GM18858 (cell line): ENCODE results near the gene CACNG7.
A peak's percentile ranks its signal among the peaks of the same experiment; 100 is the strongest.
"Not testable (repeated sequence)": the region's sequence is repeated elsewhere in the genome, so short reads cannot be mapped to it uniquely, and the experiment has no call there.

Experiments
- ATAC-seq: cut with Tn5 transposase; IDR thresholded peaks from one replicate; pipeline ENCODE4 v1.9.1; 2021; ENCODE audit not compliant: unreplicated experiment

Gene CACNG7, protein sequence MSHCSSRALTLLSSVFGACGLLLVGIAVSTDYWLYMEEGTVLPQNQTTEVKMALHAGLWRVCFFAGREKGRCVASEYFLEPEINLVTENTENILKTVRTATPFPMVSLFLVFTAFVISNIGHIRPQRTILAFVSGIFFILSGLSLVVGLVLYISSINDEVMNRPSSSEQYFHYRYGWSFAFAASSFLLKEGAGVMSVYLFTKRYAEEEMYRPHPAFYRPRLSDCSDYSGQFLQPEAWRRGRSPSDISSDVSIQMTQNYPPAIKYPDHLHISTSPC

DNA sequence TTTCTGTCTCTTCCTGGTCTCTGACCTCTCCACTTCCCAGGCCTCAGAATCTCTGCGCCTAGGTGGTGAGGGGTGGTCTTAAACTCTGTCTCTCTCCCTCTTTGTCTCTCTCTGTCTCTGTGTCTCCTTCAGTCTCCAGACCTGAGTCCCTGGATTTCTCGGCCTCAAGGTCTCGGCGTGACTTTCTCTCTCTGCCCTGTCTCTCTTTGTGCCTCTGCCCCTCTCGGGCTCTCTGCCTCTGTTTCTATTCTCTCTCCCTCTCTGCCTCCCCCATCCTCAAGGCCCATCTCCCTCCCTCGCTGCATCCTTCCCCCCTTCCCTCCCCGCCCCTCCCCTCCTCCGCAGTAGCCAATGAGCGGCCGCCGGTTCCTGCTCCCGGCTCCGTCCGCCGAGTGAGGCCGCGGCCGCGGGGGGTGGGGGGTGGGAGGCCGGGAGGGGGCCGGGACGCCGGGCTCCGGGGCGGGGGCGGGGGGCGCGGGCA is at the start of gene CACNG7:
TSS of gene CACNG7 (plus strand) at position 344 of the 481 bp plus-strand sequence. CDS start 3,554 bp downstream, outside the sequence.
- no peak for ATAC-seq

DNA sequence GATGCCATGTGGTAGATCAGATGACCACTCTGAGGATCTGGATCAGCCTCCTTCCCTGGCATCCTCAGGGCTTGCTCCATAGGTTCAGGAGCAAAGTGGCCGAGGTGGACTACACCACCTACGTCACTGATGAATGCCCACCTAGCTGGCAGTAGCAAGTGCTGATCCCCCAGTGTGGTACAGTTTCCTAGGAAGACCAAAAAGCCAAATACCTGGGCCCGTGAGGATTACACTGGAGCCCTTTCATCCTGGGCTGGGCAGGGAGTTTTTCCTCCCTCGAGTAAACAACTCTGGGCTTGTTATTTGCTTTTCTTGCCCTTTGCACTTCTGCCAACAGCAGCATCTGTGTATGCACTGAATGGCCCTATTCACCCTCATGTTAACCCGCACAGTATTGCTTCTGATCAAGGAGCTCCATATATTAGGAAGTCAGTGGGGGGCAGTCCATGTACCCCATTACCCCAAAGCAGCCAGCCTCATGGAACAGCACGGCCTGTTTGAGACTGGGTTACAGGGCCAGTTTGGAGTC is 44.7 kb upstream of the CACNG7 start:
- ATAC-seq, result no peak

DNA sequence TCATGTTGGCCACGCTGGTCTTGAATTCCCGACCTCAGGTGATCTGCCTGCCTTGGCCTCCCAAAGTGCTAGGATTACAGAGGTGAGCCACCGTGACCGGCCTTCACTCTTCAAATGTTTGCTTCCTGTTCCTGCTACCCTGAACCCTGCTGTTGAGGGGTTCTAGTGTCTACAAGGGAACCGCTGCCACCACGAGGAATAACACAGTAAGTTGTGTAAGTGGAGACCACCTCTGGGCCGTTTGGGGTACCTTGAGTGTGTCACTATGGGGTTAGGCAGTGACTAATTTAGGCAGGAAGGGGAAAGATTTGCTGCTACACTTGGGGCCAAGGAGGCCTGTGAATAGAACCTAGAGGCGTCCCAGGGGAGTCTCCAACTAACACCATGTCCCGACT is 43.6 kb upstream of the CACNG7 start:
- ATAC-seq, result no peak

DNA sequence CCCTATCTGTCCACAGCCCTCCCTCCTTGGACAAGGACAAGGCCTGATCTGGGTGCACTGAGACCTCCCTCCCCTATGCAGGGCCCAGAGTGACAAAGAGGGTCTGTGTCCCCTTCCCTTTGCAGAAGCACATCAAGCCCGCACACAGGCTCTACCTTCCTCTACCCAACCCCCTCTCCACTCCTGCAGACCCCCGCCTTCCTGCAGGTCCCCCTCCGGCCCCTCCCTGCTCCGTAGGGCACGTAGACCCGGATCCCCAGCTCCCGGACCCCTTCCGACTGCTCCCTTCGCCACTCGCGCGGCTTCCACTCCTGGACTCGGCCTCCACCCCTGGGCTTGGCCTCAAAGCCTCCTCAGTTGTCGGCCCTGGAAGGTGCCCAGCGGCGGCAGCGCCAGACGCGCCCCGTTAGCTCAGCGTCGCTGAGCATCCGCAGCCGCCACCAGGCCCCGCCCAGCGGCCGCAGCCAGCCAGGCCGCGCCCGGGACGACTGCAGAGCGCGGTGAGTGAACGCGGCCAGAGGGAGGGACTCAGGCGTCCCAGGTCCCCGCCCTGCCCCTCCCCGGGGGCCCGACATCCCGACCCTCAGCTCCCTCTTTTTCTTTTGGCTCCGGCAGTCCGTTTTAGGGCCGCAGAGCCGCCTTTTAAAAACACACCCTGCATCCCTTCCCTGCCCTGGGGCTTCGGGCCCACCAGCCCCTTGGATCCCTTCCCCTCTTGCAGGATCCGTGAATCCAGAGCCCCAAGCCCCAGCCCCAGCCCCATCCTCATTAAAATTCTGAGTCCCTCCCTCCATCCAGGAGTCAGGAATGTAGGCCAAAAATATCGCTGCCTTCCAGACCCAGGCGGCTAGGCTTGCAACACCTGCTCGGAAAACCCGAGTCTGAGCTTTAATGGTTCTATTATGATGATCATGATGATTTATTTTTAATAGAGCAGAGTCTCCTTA is 42.9 kb upstream of the CACNG7 start:
- ATAC-seq, result no peak

DNA sequence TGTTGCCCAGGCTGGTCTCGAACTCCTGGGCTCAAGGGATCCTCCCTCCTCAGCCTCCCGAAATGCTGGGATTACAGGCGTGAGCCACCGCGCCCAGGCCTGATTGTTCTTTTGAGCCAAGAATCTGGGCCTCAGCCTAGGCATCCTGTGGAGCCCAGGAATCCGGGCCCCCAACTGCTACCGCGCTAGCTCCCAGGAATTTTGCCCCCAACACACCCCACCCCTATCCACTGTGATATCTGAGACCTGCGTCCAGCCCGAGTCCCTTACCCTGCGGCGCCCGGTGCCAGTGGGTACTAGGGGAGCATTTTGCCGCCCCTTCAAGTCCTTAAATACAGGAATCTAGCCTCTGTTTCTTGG is 42.2 kb upstream of the CACNG7 start:
- ATAC-seq, result no peak

DNA sequence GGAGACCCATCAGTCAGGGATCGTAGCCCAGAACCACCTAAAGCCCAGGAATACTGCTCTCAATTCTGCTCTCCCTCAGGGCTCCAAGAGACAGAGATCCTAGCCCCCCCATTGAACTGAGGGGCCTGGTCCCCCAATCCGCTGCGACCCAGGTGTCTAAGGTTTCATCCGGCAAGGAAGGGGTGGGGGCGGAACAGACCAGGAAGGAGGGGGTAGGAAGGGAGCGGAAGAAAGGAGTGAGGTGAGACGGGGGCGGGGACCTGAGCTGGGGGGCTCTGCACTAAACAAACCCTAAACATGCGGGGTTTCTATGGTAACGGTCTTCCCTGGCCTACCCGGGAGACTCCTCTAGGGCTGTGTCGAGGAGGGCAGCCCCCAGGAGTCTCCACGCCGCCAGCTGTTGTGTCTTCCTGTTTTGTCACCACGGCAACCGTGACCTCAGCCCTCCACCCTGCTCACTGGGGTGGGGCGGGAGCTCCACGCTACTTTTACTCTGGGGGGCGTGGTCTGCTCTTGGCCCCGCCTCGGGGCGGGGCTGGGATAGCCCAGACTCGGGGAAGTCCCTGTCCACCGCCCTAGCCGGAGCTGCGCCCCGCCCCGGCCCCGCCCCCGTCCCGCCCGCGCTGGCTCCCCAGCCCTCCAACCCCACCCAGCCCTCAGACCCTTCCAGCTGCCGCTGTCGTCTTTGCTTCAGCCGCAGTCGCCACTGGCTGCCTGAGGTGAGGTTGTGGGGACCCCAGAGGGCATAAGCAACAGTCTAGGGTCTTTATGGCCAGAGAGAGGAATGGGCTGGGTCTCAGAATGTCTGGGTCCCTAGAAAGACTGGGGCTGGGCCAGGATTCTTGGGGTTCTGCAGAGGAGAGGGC is 41.6 kb upstream of the CACNG7 start, which contains the start of gene MYADM:
TSS of gene MYADM (plus strand) at position 659 of the 866 bp plus-strand sequence. CDS start 5,647 bp downstream, outside the sequence.
- ATAC-seq, result peak; percentile 41

DNA sequence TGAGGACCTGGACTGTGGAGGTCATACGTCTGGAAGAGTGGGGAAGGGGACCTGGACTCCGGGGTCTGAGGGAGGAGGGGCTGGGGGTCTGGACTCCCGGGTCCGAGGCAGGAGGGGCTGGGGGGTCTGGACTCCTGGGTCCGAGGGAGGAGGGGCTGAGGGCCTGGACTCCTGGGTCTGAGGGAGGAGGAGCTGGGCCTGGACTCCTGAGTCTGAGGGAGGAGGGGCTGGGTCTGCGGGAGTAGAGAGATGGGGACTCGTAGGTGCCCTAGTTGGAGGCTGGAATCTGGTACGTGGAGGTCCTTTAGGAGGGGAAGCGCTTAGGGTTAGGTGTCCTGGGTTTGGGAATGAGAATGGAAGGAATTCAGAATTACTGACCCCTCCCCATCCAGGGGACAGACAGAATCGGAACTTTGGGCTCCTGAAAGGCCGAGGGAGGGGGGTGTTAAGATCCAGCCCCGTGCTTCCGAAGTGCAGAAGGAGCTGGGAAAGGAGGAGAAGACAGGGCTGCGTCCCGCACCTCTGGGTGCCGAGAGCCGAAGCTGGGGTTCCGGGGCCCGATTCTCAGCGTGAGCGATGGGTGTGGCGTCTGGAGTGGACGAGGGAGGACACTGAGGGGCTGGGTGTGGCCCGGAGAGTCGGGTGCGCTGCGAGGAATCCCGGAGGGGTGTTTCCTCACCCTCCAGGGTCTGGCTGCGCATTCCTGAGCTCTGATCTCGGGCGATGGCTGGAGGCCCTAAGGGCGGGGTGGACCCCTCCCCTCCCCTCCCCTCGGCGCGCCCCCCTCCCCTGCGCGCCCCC is 40.8 kb upstream of the CACNG7 start:
- ATAC-seq, result no peak

DNA sequence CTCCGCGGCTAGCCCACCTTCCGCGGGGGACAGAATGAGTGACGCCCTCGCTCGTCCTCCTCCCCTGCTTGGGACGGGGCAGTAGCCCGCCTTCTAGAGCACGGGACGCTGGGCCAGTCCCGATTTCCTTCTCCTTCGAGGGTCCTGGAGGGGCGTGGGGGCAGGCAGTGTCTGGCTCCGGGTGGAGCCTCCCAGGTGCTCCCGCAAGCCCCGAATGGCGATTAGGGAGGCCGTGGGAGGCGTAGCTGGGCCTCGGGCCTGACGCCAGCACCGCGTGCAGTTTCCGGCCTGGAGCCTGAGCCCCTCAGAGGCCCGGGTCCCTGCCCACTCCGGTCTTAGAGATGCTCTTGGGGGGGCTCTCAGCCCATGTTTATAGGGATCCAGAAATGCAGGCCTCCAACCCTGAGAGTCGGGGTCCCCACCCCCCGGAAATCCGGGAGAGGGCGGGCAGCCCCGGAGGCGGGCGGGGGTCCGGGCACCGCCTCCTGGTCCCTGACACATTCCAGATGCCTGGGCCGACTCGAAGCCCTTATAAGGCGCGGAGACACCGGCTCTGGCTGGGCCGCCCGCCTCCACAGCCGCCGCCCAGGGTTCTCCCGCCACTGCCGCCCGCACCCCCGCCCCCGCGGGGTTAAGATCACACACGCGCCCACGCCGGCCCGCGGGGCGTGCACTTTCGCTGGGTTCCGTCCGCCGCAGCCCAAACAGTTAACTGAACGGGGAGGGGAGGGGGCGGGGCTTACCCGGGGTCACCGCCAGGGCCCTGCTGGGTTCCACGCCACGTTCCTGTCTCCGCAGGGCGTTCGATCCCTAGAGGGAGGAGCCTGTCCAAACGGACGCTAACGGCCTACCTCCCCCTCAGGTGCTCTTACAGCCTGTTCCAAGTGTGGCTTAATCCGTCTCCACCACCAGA is 39.9 kb upstream of the CACNG7 start:
- ATAC-seq, result peak; percentile 32

DNA sequence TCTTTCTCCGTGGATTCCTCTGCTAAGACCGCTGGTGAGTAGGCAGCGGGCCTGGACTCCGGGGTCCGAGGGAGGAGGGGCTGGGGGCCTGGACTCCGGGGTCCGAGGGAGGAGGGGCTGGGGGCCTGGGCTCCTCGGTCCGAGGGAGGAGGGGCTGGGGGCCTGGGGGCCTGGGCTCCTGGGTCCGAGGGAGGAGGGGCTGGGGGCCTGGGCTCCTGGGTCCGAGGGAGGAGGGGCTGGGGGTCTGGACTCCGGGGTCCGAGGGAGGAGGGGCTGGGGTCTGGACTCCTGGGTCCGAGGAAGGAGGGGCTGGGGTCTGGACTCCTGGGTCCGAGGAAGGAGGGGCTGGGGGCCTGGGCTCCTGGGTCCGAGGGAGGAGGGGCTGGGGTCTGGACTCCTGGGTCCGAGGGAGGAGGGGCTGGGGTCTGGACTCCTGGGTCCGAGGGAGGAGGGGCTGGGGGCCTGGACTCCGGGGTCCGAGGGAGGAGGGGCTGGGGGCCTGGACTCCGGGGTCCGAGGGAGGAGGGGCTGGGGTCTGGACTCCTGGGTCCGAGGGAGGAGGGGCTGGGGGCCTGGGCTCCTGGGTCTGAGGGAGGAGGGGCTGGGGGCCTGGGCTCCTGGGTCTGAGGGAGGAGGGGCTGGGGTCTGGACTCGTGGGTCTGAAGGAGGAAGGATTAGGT is 39.1 kb upstream of the CACNG7 start:
- ATAC-seq, result not testable (repeated sequence)

DNA sequence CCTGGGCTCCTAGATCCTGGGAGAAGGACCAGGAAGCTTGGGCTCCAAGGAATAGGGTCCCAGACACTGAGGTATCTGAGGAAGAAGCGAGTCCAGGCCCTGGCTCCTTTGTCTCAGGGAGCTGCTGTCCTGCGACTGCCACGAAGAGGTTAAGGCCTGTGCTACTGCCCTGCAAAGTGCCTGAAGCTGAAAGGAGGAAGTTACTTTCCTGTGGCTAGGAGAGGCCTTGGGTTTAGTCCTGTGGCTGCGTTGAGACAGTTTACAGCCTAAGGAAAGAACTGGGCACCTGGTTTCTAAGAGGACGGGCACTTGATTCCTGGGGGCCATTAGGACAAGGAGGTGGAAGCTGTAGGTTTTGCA is 38.6 kb upstream of the CACNG7 start:
- no peak for ATAC-seq

DNA sequence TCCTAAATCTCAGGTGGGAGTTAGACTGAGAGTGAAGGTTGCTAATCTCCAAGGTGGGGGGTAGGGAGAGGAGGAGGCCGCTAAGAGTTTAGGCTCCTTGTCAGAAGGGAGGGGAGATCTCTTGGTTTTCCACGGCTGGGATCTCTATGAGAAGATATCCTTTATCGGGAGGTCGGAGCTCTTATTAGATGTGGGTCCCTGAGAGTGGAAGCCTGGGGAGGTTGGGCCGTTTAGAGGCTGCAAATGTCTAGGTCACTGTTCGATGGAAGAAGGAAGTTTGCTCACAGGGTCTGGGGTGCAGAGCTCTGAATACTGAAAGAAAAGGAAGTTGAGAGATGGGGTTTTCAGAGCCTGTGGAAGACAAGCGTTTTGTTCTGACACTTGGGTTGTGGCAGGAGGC is 37.6 kb upstream of the CACNG7 start:
- no peak for ATAC-seq

DNA sequence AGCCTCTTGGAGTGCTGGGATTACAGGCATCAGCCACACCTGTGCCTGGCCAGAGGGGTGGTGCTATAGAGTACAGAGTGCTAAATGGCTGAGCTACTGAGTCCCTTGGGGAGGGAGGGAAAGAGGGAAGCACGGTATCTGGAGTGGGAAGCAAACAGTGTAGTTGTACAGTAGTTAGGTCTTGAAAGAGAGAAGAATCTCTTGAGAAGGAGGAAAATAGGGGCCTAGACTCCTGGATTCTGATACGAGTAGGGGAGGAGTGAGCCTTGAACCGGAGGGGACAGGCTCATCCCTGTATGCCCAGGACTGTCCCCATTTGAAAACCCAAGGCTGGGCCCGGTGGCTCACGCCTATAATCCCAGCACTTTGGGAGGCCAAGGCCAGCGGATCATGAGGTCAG is 36.3 kb upstream of the CACNG7 start:
- ATAC-seq, result no peak

DNA sequence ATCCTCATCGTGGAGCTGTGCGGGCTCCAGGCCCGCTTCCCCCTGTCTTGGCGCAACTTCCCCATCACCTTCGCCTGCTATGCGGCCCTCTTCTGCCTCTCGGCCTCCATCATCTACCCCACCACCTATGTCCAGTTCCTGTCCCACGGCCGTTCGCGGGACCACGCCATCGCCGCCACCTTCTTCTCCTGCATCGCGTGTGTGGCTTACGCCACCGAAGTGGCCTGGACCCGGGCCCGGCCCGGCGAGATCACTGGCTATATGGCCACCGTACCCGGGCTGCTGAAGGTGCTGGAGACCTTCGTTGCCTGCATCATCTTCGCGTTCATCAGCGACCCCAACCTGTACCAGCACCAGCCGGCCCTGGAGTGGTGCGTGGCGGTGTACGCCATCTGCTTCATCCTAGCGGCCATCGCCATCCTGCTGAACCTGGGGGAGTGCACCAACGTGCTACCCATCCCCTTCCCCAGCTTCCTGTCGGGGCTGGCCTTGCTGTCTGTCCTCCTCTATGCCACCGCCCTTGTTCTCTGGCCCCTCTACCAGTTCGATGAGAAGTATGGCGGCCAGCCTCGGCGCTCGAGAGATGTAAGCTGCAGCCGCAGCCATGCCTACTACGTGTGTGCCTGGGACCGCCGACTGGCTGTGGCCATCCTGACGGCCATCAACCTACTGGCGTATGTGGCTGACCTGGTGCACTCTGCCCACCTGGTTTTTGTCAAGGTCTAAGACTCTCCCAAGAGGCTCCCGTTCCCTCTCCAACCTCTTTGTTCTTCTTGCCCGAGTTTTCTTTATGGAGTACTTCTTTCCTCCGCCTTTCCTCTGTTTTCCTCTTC is 35.1 kb upstream of the CACNG7 start:
- no peak for ATAC-seq

DNA sequence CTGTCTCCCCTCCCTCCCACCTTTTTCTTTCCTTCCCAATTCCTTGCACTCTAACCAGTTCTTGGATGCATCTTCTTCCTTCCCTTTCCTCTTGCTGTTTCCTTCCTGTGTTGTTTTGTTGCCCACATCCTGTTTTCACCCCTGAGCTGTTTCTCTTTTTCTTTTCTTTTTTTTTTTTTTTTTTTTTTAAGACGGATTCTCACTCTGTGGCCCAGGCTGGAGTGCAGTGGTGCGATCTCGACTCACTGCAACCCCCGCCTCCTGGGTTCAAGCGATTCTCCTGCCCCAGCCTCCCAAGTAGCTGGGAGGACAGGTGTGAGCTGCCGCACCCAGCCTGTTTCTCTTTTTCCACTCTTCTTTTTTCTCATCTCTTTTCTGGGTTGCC is 34.5 kb upstream of the CACNG7 start:
- ATAC-seq, result no peak

DNA sequence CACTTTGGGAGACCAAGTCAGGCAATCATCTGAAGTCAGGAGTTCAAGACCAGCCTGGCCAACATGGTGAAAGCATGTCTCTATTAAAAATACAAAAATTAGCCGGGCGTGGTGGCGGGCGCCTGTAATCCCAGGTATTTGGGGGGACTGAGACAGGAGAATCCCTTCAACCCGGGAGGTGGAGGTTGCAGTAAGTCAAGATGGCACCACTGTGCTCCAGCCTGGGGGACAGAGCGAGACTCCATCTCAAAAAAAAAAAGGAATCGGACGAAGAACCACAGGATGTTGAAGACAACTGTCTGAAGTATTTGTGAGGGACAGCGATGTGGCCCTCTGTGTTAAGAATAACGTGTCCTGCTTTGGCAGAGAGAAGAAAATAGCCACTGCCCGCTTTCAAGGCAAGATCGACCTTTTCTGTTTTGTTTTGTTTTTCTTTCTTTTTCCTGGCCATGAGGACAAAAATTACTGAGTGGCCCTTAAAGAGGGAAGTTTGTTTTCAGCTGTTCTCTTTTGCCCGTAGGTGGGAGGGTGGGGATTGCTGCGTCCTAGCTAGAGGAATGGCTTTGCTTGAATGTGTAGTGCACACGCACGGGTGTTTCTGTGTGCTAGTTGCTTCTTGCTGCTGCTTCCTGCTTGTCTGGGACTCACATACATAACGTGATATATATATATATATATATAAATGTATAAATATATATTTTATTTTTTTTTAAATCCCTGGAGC is 33.3 kb upstream of the CACNG7 start:
- ATAC-seq, result no peak

DNA sequence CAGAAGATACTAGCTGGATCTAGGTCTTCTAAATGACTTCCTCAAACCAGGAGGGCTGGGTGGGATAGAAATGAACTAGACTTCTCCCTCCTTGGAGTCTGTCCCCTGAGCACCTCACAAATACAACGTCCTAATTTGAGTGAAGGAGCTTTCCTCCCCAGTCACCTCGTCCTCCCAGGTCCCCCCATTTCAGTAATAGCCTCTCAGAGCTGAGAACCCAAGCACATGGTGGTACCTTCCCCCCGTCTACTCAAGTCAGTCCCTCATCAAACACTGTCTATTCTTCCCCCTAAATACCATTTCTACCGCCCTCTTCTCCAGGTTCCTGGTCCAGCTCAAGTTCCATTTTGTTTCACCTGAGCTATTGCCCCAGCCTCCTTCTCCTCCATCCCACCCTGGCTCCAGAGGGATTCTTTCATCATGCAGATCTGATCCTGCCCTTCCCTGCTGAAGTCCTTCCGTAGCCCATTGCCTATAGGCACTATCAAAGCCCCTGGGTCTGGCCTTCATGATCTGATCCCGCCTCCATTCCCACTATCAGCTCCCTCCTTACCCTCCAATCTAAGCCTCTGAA is 32.3 kb upstream of the CACNG7 start:
- no peak for ATAC-seq

DNA sequence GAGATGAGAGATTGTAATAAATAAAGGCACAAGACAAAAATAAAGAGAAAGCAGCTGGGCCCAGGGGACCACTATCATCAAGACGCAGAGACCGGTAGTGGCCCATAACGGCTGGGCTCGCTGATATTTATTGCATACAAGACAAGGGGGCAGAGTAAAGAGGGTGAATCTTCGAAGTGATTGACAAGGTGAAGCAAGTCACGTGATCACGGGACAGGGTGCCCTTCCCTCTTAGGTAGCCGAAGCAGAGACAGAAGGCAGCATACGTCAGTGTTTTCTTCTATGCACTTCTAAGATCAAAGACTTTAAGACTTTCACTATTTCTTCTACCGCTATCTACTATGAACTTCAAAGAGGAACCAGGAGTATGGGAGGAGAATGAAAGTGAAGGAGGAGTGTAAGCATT is 31.7 kb upstream of the CACNG7 start:
- no peak for ATAC-seq
